Astrocyte (in vitro differentiated cells and primary cell): ENCODE results near the gene CPSF2. TPM values are rescaled to one million over a fixed set of nuclear protein-coding genes. Genes with fewer than 3 reads are reported as not detected.

ENCODE experiments used
- DNase-seq: peaks from one replicate; pipeline ENCODE4 v3.0.0-alpha.2; 2010; ENCODE audit warnings: low read depth
- FAIRE-seq: peaks from 2 replicates; lab custom pipeline; 2011; peaks lifted over from hg19 to GRCh38; lab: Jason Lieb, UNC
- H2AFZ ChIP-seq: 2 replicates; pipeline ENCODE4 v1.6.0; 2012; ENCODE audit warnings: low read depth, low read length, inconsistent platforms
- H3K27ac ChIP-seq: 2 replicates; pipeline ENCODE4 v1.5.1; 2011; ENCODE audit warnings: low read depth, low read length, inconsistent platforms
- H3K27me3 ChIP-seq: 2 replicates; pipeline ENCODE4 v1.6.0; 2011; ENCODE audit warnings: low read length, inconsistent platforms; ENCODE audit not compliant: insufficient read depth
- H3K36me3 ChIP-seq: 2 replicates; pipeline ENCODE4 v1.5.1; 2011; ENCODE audit warnings: low read length, inconsistent platforms; ENCODE audit not compliant: insufficient read depth
- H3K4me1 ChIP-seq: 2 replicates; pipeline ENCODE4 v1.5.1; 2011; ENCODE audit warnings: low read length, inconsistent platforms; ENCODE audit not compliant: insufficient read depth
- H3K4me2 ChIP-seq: 2 replicates; pipeline ENCODE4 v1.6.0; 2012; ENCODE audit warnings: low read length, inconsistent platforms
- H3K4me3 ChIP-seq: 2 replicates; pipeline ENCODE4 v1.5.1; 2011; ENCODE audit warnings: low read depth, mild to moderate bottlenecking, low read length, inconsistent platforms; ENCODE audit not compliant: insufficient read depth
- H3K79me2 ChIP-seq: 2 replicates; pipeline ENCODE4 v1.6.0; 2012; ENCODE audit warnings: mild to moderate bottlenecking, low read length, inconsistent platforms; ENCODE audit not compliant: insufficient read depth
- H3K9ac ChIP-seq: 2 replicates; pipeline ENCODE4 v1.6.0; 2012; ENCODE audit warnings: mild to moderate bottlenecking, low read length, inconsistent platforms
- H3K9me3 ChIP-seq: 2 replicates; pipeline ENCODE4 v1.5.1; 2012; ENCODE audit warnings: low read depth, mild to moderate bottlenecking, low read length, inconsistent platforms; ENCODE audit not compliant: insufficient read depth
- H4K20me1 ChIP-seq: 2 replicates; pipeline ENCODE4 v1.6.0; 2012; ENCODE audit warnings: low read length, inconsistent platforms; ENCODE audit not compliant: insufficient read depth
- H3K27ac Mint-ChIP-seq: one replicate; pipeline ENCODE4 v1.8.0; 2021; ENCODE audit warnings: mild to moderate bottlenecking, mixed read lengths; ENCODE audit not compliant: unreplicated experiment
- H3K27me3 Mint-ChIP-seq: one replicate; pipeline ENCODE4 v1.8.0; 2021; ENCODE audit warnings: low read depth, mixed read lengths; ENCODE audit not compliant: unreplicated experiment
- H3K36me3 Mint-ChIP-seq: one replicate; pipeline ENCODE4 v1.8.0; 2021; ENCODE audit warnings: low read depth, mixed read lengths; ENCODE audit not compliant: unreplicated experiment
- H3K4me1 Mint-ChIP-seq: one replicate; pipeline ENCODE4 v1.8.0; 2021; ENCODE audit warnings: low read depth, mixed read lengths; ENCODE audit not compliant: unreplicated experiment
- H3K4me3 Mint-ChIP-seq: one replicate; pipeline ENCODE4 v1.8.0; 2021; ENCODE audit warnings: mild to moderate bottlenecking, moderate library complexity, mixed read lengths; ENCODE audit not compliant: unreplicated experiment
- H3K9me3 Mint-ChIP-seq: one replicate; pipeline ENCODE4 v1.8.0; 2021; ENCODE audit warnings: mild to moderate bottlenecking, mixed read lengths; ENCODE audit not compliant: unreplicated experiment
- EZH2 ChIP-seq: IDR thresholded peaks from 2 replicates; pipeline ENCODE4 v1.6.1; 2012; ENCODE audit warnings: mild to moderate bottlenecking, low read length, inconsistent platforms; ENCODE audit not compliant: insufficient read depth
- total RNA-seq: library from RNA; stranded (reverse); gene quantifications from 2 replicates; pipeline ENCODE4 v1.2.1, GENCODE V29; 2021
- TF ChIP-seq, protein P1 (sequence below): IDR thresholded peaks from 2 replicates; pipeline ENCODE4 v1.5.1; 2011; ENCODE audit warnings: low read depth, mild to moderate bottlenecking, inconsistent platforms, low read length, moderate library complexity; ENCODE audit not compliant: insufficient read depth

Gene CPSF2
- total RNA-seq, 1 donor from 2014 or later = 58.6 TPM

DNA sequence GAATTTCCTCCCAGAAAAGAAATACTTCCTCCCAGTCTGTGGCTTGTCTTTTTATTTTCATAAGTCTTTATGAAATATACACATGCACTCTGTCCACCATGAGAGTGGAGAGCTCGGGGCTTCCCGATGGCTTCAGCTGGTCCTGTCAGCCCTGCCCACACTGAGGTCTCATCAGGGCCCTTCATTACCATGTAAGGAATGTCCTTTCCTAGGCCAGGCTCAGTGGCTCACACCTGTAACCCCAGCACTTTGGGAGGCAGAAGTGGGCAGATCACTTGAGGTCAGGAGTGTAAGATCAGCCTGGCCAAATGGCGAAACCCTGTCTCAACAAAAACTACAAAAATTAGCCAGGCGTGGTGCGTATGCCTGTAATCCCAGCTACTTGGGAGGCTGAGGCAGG lies 77.0 kb downstream of the CPSF2 start:
- Mint-ChIP-seq H3K27me3 (peaks cover 27% of the 10 kb centered on the region), H3K36me3 (no peaks in the 10 kb centered on the region), H3K4me1 (no peaks in the 10 kb centered on the region), H3K9me3 (peaks cover 2% of the 10 kb centered on the region), H3K4me3 (no peak overlapping the region), H3K27ac (no peak overlapping the region)
- H3K4me2 ChIP-seq = no peak overlapping the region
- FAIRE-seq = no peak
- no peak overlapping the region for H2AFZ ChIP-seq
- H3K36me3 ChIP-seq = no peaks in the 10 kb centered on the region
- H3K27ac ChIP-seq = no peak overlapping the region
- no peak overlapping the region for H3K4me3 ChIP-seq
- H3K79me2 ChIP-seq = no peaks in the 10 kb centered on the region
- no peak overlapping the region for H3K9ac ChIP-seq
- no peaks in the 10 kb centered on the region for H3K4me1 ChIP-seq
- DNase-seq = no peak
- no peaks in the 10 kb centered on the region for H3K27me3 ChIP-seq
- H4K20me1 ChIP-seq = no peaks in the 10 kb centered on the region
- H3K9me3 ChIP-seq = no peaks in the 10 kb centered on the region
- TF ChIP-seq, protein P1, sequence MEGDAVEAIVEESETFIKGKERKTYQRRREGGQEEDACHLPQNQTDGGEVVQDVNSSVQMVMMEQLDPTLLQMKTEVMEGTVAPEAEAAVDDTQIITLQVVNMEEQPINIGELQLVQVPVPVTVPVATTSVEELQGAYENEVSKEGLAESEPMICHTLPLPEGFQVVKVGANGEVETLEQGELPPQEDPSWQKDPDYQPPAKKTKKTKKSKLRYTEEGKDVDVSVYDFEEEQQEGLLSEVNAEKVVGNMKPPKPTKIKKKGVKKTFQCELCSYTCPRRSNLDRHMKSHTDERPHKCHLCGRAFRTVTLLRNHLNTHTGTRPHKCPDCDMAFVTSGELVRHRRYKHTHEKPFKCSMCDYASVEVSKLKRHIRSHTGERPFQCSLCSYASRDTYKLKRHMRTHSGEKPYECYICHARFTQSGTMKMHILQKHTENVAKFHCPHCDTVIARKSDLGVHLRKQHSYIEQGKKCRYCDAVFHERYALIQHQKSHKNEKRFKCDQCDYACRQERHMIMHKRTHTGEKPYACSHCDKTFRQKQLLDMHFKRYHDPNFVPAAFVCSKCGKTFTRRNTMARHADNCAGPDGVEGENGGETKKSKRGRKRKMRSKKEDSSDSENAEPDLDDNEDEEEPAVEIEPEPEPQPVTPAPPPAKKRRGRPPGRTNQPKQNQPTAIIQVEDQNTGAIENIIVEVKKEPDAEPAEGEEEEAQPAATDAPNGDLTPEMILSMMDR = no peak

DNA sequence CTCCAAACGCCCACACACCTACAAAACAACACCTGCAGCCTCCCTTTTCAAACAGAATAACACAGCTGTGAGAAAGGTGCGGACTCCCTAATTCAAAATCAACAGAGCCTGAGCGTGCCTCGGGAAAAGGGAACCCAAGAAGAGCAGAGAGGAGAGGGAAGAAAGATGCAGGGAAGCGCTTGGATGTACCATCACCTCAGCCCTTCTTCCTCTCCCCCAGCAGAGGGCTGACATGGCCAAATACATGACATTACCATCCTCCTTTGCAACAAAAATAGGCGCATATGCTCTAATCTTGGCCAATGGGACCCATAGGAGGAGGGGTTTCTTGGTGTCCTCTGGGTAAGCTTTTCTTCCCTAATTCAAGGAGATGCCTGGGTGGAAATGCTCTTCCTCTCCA lies 78.0 kb downstream of the CPSF2 start:
- H3K9me3 ChIP-seq = no peaks in the 10 kb centered on the region
- peaks cover 6% of the 10 kb centered on the region for H3K9me3 Mint-ChIP-seq
- H3K4me1 Mint-ChIP-seq = no peaks in the 10 kb centered on the region
- no peak overlapping the region for H3K27ac Mint-ChIP-seq
- H3K4me3 Mint-ChIP-seq = no peak overlapping the region
- no peak for TF ChIP-seq EZH2
- TF ChIP-seq, protein P1 = no peak
- H3K79me2 ChIP-seq = no peaks in the 10 kb centered on the region
- no peaks in the 10 kb centered on the region for H3K36me3 ChIP-seq
- H3K27me3 Mint-ChIP-seq = peaks cover 35% of the 10 kb centered on the region
- H3K36me3 Mint-ChIP-seq = no peaks in the 10 kb centered on the region
- no peak overlapping the region for H3K27ac ChIP-seq
- DNase-seq = no peak
- no peaks in the 10 kb centered on the region for H3K4me1 ChIP-seq
- FAIRE-seq = no peak
- H3K4me2 ChIP-seq = no peak overlapping the region
- no peaks in the 10 kb centered on the region for H4K20me1 ChIP-seq
- no peak overlapping the region for H2AFZ ChIP-seq
- H3K4me3 ChIP-seq = no peak overlapping the region
- H3K27me3 ChIP-seq = no peaks in the 10 kb centered on the region
- H3K9ac ChIP-seq = no peak overlapping the region

- Histone ChIP-seq H3K4me3 (no peak overlapping the region), H3K27me3 (no peaks in the 10 kb centered on the region), H3K27ac (no peak overlapping the region), H3K9me3 (no peaks in the 10 kb centered on the region), H4K20me1 (no peaks in the 10 kb centered on the region), H3K36me3 (no peaks in the 10 kb centered on the region), H3K4me1 (no peaks in the 10 kb centered on the region), H2AFZ (no peak overlapping the region), H3K79me2 (no peaks in the 10 kb centered on the region), H3K4me2 (no peak overlapping the region), H3K9ac (no peak overlapping the region)
- no peak for DNase-seq
- TF ChIP-seq EZH2 = no peak
- peaks cover 2% of the 10 kb centered on the region for H3K36me3 Mint-ChIP-seq
- H3K27ac Mint-ChIP-seq = no peak overlapping the region
- H3K4me1 Mint-ChIP-seq = no peaks in the 10 kb centered on the region
- no peak overlapping the region for H3K4me3 Mint-ChIP-seq
- H3K27me3 Mint-ChIP-seq = peaks cover 50% of the 10 kb centered on the region
- no peak for FAIRE-seq
- H3K9me3 Mint-ChIP-seq = peaks cover 6% of the 10 kb centered on the region
These were observed 81.3 kb downstream of the CPSF2 start for GRCh38 chr14:92203116-92203515.
